ENCODE results near the gene PLCL2. TPM values are rescaled to one million over a fixed set of nuclear protein-coding genes. Genes with fewer than 3 reads are reported as not detected.

PLCL2 gene
- total RNA-seq, 4 donors from 2014 or later: 1.4 to 4.5 (median 3.9) TPM

DNA sequence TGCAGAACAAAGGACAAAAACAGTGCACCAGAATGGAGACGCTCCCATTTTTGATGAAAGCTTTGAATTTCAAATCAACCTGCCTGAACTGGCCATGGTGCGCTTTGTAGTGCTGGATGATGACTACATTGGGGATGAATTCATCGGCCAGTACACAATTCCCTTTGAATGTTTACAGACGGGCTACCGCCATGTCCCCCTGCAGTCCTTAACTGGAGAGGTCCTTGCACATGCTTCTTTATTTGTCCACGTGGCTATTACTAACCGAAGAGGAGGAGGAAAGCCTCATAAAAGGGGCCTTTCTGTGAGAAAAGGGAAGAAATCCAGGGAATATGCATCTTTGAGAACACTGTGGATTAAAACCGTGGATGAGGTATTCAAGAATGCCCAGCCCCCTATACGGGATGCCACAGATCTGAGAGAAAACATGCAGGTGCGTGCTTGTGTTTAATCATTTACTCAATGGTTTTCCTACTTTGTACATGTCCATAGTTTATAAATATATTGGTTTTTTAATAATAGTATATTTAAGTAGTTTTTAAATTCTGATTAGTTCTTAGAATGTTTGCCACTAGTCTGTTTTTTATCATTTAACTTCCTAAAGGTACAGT lies 127.1 kb downstream of the PLCL2 start:
- no peak for DNase-seq (ENCODE audit: low spot score in 2 of 2)
- 90 to 93% methylated on average over 10 of the region's 10 CpGs for WGBS, 2 donors
- no peak overlapping the region for H3K4me3 ChIP-seq (ENCODE audit: low read depth, poor library complexity, severe bottlenecking)
- TF ChIP-seq POLR2A (IDR thresholded peaks at IDR 0.05): no peak
- TF ChIP-seq, protein P1, sequence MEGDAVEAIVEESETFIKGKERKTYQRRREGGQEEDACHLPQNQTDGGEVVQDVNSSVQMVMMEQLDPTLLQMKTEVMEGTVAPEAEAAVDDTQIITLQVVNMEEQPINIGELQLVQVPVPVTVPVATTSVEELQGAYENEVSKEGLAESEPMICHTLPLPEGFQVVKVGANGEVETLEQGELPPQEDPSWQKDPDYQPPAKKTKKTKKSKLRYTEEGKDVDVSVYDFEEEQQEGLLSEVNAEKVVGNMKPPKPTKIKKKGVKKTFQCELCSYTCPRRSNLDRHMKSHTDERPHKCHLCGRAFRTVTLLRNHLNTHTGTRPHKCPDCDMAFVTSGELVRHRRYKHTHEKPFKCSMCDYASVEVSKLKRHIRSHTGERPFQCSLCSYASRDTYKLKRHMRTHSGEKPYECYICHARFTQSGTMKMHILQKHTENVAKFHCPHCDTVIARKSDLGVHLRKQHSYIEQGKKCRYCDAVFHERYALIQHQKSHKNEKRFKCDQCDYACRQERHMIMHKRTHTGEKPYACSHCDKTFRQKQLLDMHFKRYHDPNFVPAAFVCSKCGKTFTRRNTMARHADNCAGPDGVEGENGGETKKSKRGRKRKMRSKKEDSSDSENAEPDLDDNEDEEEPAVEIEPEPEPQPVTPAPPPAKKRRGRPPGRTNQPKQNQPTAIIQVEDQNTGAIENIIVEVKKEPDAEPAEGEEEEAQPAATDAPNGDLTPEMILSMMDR (IDR thresholded peaks at IDR 0.05): no peak
- intact Hi-C loops (cut with DNase I; ENCODE audit: low total_unique reads): no loop called here

DNA sequence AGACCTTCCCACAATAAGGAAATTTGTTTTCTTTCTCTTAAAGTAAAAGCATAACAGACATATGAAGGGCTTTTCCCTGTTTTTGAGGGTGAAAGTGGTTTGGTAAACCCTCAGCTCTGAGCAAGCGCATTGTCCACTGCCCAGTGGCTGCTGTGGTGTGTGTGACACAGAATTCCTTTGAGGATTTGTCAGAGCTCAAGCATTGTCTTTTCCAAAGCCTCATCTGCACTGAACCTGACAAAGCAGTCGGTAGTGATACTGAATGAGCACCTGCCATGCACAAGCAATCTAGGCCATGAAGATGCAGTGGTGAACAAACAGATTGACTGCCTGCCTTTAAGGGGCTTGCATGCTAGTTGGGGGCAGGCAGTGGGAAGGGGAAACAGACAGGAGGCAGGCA lies 128.3 kb downstream of the PLCL2 start:
- 88 to 96% methylated on average over 2 of the region's 2 CpGs for WGBS, 2 donors
- no peak for DNase-seq (ENCODE audit: low spot score in 2 of 2)
- intact Hi-C loops (cut with DNase I; ENCODE audit: low total_unique reads): no loop called here
- TF ChIP-seq POLR2A (IDR thresholded peaks at IDR 0.05): no peak
- TF ChIP-seq, protein P1 (IDR thresholded peaks at IDR 0.05): no peak
- no peak overlapping the region for H3K4me3 ChIP-seq (ENCODE audit: low read depth, poor library complexity, severe bottlenecking)

DNA sequence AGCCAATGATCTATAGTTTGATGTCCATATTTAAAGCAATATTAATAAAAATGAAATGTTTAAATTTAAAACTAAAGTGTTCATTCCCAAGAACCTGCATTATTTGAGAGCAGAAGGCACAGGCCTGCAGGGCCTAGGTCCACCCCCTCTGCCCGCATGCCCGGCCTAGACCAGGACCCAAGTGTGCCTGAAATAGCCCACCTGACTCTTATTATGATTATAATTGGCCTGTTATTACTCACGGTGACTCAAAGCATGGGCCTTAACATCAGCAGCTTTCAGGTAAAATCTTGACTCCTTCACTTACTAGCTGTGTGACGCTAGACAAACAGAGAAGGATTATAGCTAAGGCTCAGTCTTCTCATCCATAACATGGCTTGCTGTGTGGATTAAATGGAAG lies 128.8 kb downstream of the PLCL2 start:
- TF ChIP-seq, protein P1 (IDR thresholded peaks at IDR 0.05): no peak
- TF ChIP-seq POLR2A (IDR thresholded peaks at IDR 0.05): no peak
- 97 to 98% methylated on average over 4 of the region's 4 CpGs for WGBS, 2 donors
- no peak overlapping the region for H3K4me3 ChIP-seq (ENCODE audit: low read depth, poor library complexity, severe bottlenecking)
- intact Hi-C loops (cut with DNase I; ENCODE audit: low total_unique reads): no loop called here
- no peak for DNase-seq (ENCODE audit: low spot score in 2 of 2)

DNA sequence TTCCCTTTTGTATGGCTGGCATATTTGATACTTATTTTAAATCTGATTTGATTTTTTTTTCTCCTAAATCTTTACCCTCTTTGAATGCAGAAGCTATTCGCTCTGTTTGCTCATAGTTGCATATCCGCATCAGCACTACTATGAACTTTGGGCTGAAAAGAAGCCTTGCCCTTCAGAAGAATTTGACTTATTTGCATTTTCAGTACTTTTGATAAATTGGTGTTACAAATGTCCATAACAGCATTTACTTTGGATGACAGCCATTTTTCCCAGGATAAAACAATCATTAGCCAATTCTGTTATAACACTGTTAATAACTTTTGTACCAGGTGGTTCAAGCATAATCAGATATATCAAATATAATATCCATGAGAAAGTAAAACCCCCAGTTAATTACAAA lies 129.5 kb downstream of the PLCL2 start:
- intact Hi-C loops (cut with DNase I; ENCODE audit: low total_unique reads): no loop called here
- TF ChIP-seq, protein P1 (IDR thresholded peaks at IDR 0.05): no peak
- no peak for TF ChIP-seq POLR2A (IDR thresholded peaks at IDR 0.05)
- DNase-seq (ENCODE audit: low spot score in 2 of 2): no peak
- no peak overlapping the region for H3K4me3 ChIP-seq (ENCODE audit: low read depth, poor library complexity, severe bottlenecking)
- WGBS, 2 donors: 94 to 95% methylated on average over 2 of the region's 2 CpGs

DNA sequence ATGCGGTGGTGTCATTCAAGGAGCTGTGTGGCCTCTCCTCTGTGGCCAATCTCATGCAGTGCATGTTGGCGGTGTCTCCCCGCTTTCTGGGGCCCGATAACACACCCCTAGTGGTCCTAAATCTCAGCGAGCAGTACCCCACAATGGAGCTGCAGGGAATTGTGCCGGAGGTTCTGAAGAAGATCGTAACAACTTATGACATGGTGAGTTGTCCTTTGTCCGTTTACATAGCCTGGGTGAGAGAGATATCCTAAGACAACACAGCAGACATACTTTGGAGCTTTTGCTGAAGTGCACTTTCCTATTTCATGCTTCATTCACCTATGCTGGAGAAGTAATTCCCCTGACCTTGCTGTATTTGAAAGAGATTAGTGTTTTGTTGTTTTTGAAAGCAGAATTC lies 130.0 kb downstream of the PLCL2 start:
- TF ChIP-seq, protein P1 (IDR thresholded peaks at IDR 0.05): no peak
- TF ChIP-seq POLR2A (IDR thresholded peaks at IDR 0.05): no peak
- intact Hi-C loops (cut with DNase I; ENCODE audit: low total_unique reads): no loop called here
- H3K4me3 ChIP-seq (ENCODE audit: low read depth, poor library complexity, severe bottlenecking): no peak overlapping the region
- WGBS, 2 donors: 94 to 96% methylated on average over 8 of the region's 8 CpGs
- DNase-seq (ENCODE audit: low spot score in 2 of 2): no peak

DNA sequence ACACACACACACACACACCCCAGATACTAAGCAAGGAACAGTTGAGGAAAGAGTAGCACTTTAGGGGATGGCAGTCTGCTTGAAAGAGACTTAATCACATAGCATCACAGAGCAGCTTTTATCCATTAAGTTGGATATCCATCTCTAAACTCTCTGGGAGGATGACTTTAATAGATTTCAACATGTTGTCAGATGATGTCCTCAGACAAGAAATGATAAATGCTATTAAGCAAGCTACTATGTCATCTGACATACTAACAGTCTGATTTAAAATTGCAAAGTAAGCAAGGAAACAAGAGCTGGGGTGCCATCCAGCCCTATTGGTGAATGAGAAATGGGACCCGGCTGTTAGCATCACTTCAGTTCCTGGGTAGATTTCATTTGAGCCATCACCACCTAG lies 136.9 kb downstream of the PLCL2 start:
- H3K4me3 ChIP-seq (ENCODE audit: low read depth, poor library complexity, severe bottlenecking): no peak overlapping the region

More for the DNA sequence above, 136.9 kb downstream of the PLCL2 start:
- no peak for DNase-seq (ENCODE audit: low spot score in 2 of 2)
- intact Hi-C loops (cut with DNase I; ENCODE audit: low total_unique reads): no loop called here
- TF ChIP-seq POLR2A (IDR thresholded peaks at IDR 0.05): no peak
- TF ChIP-seq, protein P1 (IDR thresholded peaks at IDR 0.05): no peak
- 89 to 100% methylated on average over 1 of the region's 1 CpG for WGBS, 2 donors
